GM10266 (cell line): ENCODE results near the gene LTBP3.

Source experiments
- DNase-seq: peaks from one replicate; pipeline ENCODE4 v3.0.0; 2012; ENCODE audit errors: extremely low spot score
- CTCF ChIP-seq: IDR thresholded peaks from 2 replicates; pipeline ENCODE4 v1.5.1; 2012; ENCODE audit warnings: mild to moderate bottlenecking, low read depth; ENCODE audit not compliant: control insufficient read depth, insufficient read depth; ENCODE audit errors: missing control alignments

The LTBP3 gene

GRCh38 chr11:65596520-65596919 lies 38.4 kb upstream of the LTBP3 start:
- TF ChIP-seq CTCF, result no peak
- DNase-seq, result no peak

- no peak for TF ChIP-seq CTCF
- no peak for DNase-seq
Measured at GRCh38 chr11:65595543-65596281, 37.6 kb upstream of the LTBP3 start, which contains the start of gene KCNK7. Gene KCNK7 (minus strand): TSS chr11:65595800. CDS start chr11:65595772, 28 bp downstream.

- no peak for DNase-seq
- no peak for TF ChIP-seq CTCF
Measured at GRCh38 chr11:65595131-65595530, 37.0 kb upstream of the LTBP3 start.

- peak; percentile 75 for DNase-seq
- TF ChIP-seq CTCF, result peak; percentile 71
Measured at GRCh38 chr11:65593518-65594414, 35.6 kb upstream of the LTBP3 start.

- no peak for DNase-seq
- no peak for TF ChIP-seq CTCF
Measured at GRCh38 chr11:65592858-65593517, 34.8 kb upstream of the LTBP3 start.

GRCh38 chr11:65591939-65592857 lies 34.0 kb upstream of the LTBP3 start:
- DNase-seq, result no peak
- TF ChIP-seq CTCF, result no peak
